SJCRH30 (cell line): ENCODE results near the gene TMEM183A. TPM values are rescaled to one million over a fixed set of nuclear protein-coding genes. Genes with fewer than 3 reads are reported as not detected.

ENCODE experiments used
- DNase-seq, 2 experiments: peaks; one replicate each; pipeline ENCODE4 v3.0.0-alpha.2; 2015 to 2020
- H3K27ac ChIP-seq: fragments of 250-450 bp; sonication (Bioruptor Pico); 2 replicates; pipeline ENCODE4 v1.5.1; 2020; ENCODE audit warnings: mild to moderate bottlenecking, moderate library complexity
- H3K27me3 ChIP-seq: fragments of 250-450 bp; sonication (Bioruptor Pico); 2 replicates; pipeline ENCODE4 v1.5.1; 2020; ENCODE audit warnings: mild to moderate bottlenecking, moderate library complexity
- H3K36me3 ChIP-seq: fragments of 250-450 bp; sonication (Bioruptor Pico); 2 replicates; pipeline ENCODE4 v1.5.1; 2020; ENCODE audit warnings: mild to moderate bottlenecking, moderate library complexity
- H3K4me1 ChIP-seq: fragments of 250-450 bp; sonication (Bioruptor Pico); 2 replicates; pipeline ENCODE4 v1.5.1; 2020; ENCODE audit warnings: mild to moderate bottlenecking, moderate library complexity
- H3K4me3 ChIP-seq: fragments of 250-450 bp; sonication (Bioruptor Pico); 2 replicates; pipeline ENCODE4 v1.5.1; 2020; ENCODE audit warnings: mild to moderate bottlenecking, moderate library complexity
- H3K9me3 ChIP-seq: fragments of 250-450 bp; sonication (Bioruptor Pico); replicated peaks from 2 replicates; pipeline ENCODE4 v1.5.1; 2020; ENCODE audit warnings: mild to moderate bottlenecking, moderate library complexity
- total RNA-seq: library from RNA; depleted of rRNA; stranded (reverse); fragments of >200 nt; shearing (Covaris generic); gene quantifications from 2 replicates; pipeline ENCODE4 v1.2.3, GENCODE V29; 2014

TMEM183A gene
- total RNA-seq, 1 experiment from 2014 or later = 121 TPM

DNA sequence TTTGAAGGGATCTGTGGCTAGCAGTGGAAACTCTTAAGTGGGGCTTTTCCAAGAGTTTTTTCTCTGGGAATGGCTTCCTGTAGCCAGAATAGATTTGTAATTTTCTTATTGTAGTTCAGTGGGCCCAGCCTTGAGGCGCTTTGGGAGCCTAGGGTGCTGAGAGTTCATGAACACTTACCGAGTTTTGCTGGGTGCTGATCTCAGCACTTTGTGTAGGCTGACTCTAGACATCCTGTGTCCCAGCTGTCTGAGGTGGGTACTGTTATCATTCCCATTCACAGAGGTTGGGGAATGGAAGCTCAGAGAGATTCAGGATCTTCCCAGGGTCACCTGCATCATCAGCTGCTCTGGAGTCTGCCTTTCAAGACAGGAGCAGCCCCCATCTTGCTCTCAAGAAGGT is 26.1 kb downstream of the TMEM183A start:
- no peak overlapping the region for H3K27ac ChIP-seq
- H3K4me1 ChIP-seq = peaks cover 34% of the 10 kb centered on the region
- no peak overlapping the region for H3K4me3 ChIP-seq
- no peaks in the 10 kb centered on the region for H3K36me3 ChIP-seq
- no peak for DNase-seq
- H3K9me3 ChIP-seq = no peaks in the 10 kb centered on the region
- no peaks in the 10 kb centered on the region for H3K27me3 ChIP-seq

DNA sequence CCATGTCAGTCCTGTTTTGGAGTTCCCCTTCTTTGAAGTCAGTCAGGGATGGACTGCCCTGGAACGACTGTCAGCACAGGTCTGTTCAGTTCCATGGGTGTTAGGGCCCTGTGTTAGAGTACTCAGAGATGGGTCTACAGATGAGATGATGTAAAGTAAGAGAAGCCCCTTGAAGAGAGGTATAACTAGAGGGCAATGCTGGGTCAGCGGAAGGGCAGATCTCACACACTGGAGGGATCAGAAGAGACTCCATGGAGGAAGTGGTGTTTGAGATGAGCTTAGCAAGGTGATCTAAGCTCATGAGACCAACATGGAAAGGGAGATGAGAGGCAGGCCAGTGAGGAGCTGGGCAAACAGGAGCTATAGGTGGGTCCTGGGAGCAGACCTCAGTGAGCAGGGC is 26.7 kb downstream of the TMEM183A start:
- H3K27me3 ChIP-seq = no peaks in the 10 kb centered on the region
- H3K9me3 ChIP-seq = no peaks in the 10 kb centered on the region
- no peak overlapping the region for H3K27ac ChIP-seq
- H3K36me3 ChIP-seq = no peaks in the 10 kb centered on the region
- no peak overlapping the region for H3K4me3 ChIP-seq
- DNase-seq = no peak
- H3K4me1 ChIP-seq = peaks cover 33% of the 10 kb centered on the region

DNA sequence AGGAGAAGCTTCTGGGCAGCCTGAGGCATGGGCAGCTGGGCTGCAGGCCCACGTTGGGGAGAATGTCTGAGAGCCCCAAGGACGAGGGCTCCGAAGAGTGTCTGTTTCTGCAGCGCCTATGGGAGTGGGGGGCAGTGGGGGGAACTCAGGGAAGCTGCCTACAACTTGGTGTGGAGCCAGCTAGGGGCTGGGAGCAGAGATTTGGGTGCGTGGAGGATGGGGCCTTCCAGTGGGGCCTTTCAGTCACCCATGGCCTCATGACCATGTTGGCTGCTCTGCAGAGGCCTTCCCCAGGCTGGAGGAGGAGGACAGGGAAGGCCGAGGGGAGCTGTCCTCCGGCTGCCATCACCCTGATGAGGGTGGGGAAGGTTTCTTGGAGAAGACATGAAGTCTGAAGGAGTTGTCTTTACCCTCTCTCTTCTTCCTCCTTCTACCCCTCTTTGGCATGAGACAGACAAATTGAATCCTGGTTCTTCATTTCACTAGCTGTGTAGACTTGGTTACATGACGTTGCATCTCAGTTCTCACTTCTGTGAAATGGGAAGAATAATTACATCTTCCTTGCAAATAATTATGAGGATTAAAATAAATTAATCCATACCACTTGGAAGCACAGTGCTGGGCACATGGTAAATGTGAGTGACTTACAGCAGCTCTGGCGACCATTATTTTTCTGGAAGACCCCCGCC is 27.4 kb downstream of the TMEM183A start:
- no peaks in the 10 kb centered on the region for H3K9me3 ChIP-seq
- no peaks in the 10 kb centered on the region for H3K27me3 ChIP-seq
- H3K4me3 ChIP-seq = no peak overlapping the region
- DNase-seq = no peak
- no peaks in the 10 kb centered on the region for H3K36me3 ChIP-seq
- H3K4me1 ChIP-seq = peaks cover 38% of the 10 kb centered on the region
- H3K27ac ChIP-seq = no peak overlapping the region

DNA sequence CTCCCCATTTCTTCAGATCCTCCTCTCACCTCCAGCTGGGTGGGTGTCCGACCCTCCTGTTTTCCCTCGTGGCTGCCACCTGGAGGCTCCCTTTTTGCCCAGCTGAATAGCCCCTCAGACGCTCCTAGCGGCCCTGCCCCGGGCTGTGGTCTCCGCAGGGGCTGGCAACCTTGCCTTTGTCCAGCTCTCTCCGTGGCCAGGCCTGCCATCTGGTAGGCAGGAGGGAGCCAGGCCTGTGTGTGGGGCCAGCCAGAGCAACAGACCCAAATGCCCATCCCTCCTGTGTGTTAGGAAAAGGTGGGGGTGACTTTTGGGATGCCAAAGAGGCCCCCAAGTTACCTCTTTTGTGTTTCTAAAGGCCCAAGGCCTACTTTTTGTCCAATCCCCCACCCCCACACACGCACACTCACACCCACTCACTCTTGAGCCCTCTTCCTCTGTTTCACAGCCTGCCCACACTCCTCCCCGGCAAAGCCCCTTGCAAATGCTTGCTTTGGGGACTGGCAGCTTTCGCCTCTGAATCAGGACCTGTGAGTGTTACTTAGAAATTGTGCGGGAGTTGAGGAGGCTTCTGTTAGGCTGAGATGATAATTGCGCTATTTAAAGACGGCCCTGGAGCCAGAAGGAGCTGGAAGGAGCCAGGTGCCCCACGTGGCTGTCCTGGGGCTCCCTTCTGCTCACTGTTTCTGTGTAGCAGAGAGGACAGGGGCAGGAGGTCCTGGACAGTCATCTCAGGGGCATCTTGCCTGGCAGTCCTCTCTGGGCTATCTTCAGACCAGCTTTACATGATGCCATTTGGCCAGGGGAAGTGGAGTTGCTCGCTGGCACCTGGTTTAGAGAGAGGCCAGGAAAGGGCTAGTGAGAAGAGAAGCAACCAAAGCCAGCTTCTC is 28.2 kb downstream of the TMEM183A start:
- H3K27ac ChIP-seq = no peak overlapping the region
- peaks cover 46% of the 10 kb centered on the region for H3K4me1 ChIP-seq
- no peak overlapping the region for H3K4me3 ChIP-seq
- no peak for DNase-seq
- no peaks in the 10 kb centered on the region for H3K36me3 ChIP-seq
- H3K9me3 ChIP-seq = no peaks in the 10 kb centered on the region
- H3K27me3 ChIP-seq = no peaks in the 10 kb centered on the region

DNA sequence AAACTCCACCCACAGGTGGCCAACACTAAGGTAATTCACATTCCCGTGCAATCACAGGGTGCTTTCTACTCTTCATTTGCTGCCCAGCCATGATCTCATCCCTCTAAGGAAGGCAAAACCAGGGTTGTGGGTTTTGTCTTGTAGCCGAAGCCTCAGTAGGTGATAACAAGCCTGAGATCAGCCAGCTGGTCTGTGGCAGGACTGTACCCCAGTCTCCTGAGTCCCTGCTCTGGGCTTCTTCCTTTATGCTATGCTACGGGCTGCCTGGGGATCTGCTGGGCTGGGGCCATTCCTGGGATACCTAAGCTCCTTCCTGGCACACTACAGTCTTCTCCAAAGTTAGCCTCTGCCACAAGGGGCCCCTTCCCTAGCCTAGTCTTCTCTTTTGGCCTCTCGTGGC is 29.0 kb downstream of the TMEM183A start:
- Histone ChIP-seq H3K4me1 (peaks cover 53% of the 10 kb centered on the region), H3K36me3 (no peaks in the 10 kb centered on the region), H3K4me3 (no peak overlapping the region), H3K9me3 (no peaks in the 10 kb centered on the region), H3K27me3 (no peaks in the 10 kb centered on the region), H3K27ac (no peak overlapping the region)
- DNase-seq = no peak

DNA sequence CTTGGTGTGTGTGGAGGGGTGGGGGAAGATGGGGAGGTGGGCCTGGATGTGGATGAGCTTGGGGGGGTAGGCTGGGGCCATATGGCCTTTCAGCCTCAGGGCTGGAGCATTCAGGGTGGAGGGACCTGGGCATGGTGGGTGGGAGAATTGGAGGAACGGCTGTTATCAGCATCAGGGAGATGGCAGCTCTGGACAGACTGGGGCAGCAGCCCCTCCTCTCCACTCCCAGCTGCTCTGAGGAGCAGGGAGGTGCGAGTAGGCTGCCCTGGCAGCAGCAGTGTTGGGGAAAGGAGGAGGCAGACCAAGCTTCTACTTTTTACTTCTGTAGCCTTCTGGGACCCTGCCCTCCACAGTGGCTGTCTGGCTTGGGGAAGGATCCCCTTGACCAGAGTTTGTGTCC is 29.4 kb downstream of the TMEM183A start:
- H3K27me3 ChIP-seq = no peaks in the 10 kb centered on the region
- H3K27ac ChIP-seq = no peak overlapping the region
- peaks cover 57% of the 10 kb centered on the region for H3K4me1 ChIP-seq
- H3K4me3 ChIP-seq = no peak overlapping the region
- no peaks in the 10 kb centered on the region for H3K9me3 ChIP-seq
- H3K36me3 ChIP-seq = no peaks in the 10 kb centered on the region
- DNase-seq = no peak

DNA sequence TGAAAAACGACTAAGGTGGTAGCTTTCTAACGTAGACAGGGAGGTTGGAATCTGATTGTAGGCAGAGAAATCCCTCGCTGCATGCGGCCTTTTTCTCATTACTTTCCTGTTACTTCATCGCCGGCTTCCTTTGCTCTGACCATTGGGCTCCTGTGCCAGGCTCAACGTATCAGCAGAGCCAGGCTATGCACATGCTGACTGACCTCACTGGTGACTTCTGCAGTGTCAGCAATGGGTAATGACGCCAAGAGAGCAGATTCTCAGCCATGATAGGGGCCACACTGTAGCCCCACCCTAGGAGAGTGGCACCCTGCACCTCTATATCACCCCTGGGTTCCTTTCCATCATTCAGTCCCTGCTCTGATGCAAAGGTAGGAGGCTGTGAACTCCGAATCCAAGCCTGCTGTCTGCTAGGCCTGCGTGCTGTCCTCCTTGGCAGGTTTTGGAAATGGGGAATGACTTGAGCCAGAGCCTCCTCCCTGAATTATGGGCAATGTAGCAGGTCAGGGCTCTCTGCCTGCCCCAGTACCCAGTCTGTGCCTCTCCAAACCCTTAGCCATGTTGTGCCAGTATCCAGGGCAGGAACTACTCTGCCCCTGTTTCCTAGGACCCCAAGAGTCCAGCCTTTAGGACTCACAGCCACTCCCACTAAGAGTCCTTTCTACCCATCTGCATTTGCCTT is 30.5 kb downstream of the TMEM183A start:
- Histone ChIP-seq H3K27ac (peak overlapping the region; percentile 59), H3K4me1 (peaks cover 61% of the 10 kb centered on the region), H3K9me3 (no peaks in the 10 kb centered on the region), H3K4me3 (no peak overlapping the region), H3K36me3 (no peaks in the 10 kb centered on the region), H3K27me3 (no peaks in the 10 kb centered on the region)
- DNase-seq = no peak

DNA sequence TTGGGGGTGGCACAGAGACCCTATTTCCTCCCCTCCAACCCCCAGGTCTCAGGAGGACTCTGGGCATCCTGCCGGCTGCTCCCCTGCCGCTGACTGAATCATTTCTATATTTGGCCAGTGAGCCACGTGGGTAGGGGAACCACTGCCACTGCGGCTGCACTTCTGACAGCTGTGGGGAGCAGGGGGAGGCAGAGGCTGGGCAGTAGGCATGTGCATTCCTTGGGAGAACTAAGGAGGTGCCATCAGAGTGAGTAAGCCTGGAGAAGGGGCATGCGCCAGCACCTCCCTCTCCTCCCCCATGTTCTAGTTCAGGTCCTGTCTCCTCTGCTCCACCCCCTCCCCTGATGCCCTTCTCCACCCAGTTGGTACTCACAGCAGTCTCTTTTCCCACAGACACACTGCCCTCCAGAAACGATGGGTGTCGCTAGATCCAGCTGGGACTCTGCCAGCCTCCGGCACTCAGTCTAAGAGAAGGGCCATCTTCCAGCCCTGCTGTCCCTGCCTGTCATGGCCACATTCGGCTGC is 31.1 kb downstream of the TMEM183A start:
- Histone ChIP-seq H3K4me1 (peaks cover 57% of the 10 kb centered on the region), H3K4me3 (no peak overlapping the region), H3K27me3 (no peaks in the 10 kb centered on the region), H3K9me3 (no peaks in the 10 kb centered on the region), H3K36me3 (no peaks in the 10 kb centered on the region), H3K27ac (peak overlapping the region; percentile 59)
- DNase-seq = peak; percentile 93 to 95

DNA sequence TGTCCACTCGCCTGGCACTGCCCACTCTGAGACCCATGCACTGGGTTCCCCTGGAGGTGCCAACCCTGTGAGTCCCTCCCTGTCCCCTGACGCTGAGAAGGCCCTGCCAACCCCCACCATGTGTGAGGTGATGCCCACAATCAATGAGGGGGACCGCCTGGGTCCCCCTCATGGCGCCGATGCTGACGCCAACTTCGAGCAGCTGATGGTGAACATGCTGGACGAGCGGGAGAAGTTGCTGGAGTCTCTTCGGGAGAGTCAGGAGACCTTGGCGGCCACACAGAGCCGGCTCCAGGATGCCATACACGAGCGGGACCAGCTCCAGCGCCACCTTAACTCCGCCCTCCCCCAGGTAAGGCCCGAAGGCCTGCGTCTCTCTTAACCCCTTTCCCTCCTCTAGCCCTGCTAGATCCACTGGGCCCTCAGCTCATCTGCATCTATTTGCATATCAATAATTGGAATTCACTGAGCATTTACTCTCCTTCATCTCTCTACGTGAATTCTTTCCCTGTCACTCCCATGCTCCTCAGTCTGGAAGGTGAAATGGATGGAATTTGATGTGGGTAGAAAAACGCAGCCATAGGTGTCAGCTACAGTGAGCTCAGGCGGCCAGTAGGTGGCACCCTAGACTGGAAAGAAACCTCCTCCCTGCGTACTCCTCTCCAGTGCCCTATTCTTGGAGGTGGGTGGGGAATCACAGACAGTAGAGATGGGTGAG is 31.9 kb downstream of the TMEM183A start:
- peak overlapping the region; percentile 59 for H3K27ac ChIP-seq
- H3K4me3 ChIP-seq = no peak overlapping the region
- no peaks in the 10 kb centered on the region for H3K36me3 ChIP-seq
- H3K4me1 ChIP-seq = peaks cover 57% of the 10 kb centered on the region
- H3K9me3 ChIP-seq = no peaks in the 10 kb centered on the region
- no peaks in the 10 kb centered on the region for H3K27me3 ChIP-seq
- peak; percentile 90 to 96 for DNase-seq

DNA sequence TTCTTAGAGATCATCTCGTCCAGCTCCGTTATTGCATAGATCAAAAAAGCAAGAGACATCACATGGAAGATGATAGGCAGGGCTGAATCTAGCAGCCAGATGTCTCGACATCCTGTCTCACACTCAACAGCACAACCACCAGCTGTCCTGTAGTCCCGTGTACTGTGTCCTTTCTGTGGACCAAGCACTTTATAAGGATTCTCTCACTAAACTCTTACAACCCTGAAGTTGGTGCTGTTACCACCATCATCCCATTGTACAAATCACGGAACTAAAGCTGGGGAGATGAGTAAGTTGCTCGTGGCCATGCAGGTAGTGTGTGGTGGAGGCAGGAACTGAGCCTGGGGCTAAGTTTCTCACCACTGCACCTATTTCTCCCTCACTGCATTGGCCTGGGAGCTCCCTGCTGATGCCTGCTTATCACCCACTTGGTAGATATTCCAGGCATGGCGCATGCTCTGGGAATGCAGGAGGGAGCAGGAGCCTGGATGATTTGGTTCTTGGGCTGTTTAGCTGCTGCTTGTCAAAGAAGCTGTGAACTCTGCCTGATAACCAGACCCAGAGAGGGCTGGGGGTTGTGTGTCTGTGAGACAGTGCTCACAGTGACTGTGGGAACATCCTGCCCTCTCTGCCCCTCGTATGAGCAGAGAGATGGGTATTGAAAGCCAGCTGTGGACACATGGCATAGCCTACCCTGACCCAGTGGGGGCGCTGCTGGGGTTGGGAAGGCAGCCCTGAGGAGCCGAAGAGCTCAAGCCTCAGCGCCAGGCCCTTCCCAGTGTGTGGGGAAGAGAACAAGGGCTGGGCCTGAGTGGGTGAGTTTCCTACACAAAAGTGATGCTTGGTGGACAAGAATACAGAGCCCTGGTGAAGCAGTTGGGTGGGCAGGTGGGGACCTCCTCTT is 32.7 kb downstream of the TMEM183A start:
- Histone ChIP-seq H3K27ac (peak overlapping the region; percentile 25), H3K4me3 (no peak overlapping the region), H3K4me1 (peaks cover 57% of the 10 kb centered on the region), H3K9me3 (no peaks in the 10 kb centered on the region), H3K36me3 (no peaks in the 10 kb centered on the region), H3K27me3 (no peaks in the 10 kb centered on the region)
- DNase-seq = peak; percentile 86 to 91

DNA sequence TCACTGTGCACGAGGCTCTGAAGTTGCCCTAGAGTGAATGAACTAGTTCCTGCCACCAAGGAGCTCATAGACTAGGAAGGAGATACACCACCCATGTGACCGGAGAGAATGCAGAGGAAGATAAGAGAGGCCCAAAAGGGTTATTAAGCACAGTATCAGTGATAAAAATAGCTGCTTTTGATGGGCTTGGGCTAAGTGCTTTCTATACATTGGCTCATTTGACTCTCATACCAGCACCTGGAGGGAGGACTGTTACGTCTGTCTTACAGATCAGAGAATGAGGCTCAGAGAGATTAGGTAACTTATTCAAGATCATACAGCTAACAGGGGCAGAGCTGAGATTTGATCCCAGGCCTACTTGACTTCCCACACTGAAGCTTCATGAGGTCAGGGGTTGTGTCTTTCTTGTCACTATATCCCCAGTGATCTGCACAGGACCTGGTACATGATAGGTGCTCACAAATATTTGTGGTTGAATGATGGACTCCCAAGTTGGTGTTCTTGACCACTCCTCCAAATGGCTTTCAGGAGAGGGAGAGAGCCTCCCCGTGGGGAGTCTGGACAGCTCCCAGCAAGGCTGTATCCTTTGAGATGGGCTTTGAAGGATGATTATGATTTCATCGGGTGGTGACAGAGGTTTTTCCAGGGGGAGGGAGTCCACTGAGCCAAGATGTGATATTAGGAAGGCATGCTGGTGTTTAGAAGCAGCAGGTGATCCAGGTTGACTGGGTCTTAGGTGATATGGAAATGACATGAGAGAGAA is 33.5 kb downstream of the TMEM183A start:
- DNase-seq = peak in 1 of 2 experiments; percentile 33
- Histone ChIP-seq H3K27ac (no peak overlapping the region; the same call in 1 of the 2 replicates), H3K4me3 (no peak overlapping the region), H3K4me1 (peaks cover 57% of the 10 kb centered on the region), H3K9me3 (no peaks in the 10 kb centered on the region), H3K27me3 (no peaks in the 10 kb centered on the region), H3K36me3 (no peaks in the 10 kb centered on the region)

DNA sequence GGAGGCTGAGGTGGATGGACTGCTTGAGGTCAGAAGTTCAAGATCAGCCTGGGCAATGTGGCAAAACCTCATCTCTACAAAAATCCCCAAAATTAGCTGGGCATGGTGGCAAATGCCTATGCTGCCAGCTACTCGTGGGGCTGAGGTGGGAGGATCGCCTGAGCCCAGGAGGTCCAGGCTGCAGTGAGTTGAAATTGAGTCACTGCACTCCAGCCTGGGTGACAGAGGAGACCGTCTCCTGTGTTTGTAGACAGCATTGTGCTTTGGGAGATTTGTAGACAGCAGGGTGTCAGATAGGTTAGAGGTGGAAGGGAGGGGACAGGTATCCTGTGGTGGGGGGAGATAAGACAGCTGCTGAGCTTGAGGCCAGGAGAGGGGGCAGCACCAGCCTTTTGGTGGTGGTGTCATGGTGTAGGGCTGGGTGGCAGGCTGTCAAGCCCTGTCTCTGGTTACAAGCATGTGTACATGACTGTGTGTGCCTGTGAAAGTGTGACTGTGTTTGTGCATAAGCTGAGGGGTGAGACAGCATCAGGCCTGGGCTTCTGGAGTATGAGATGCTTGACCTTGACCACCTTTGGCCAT is 34.3 kb downstream of the TMEM183A start:
- Histone ChIP-seq H3K4me3 (no peak overlapping the region), H3K4me1 (peaks cover 54% of the 10 kb centered on the region), H3K27me3 (no peaks in the 10 kb centered on the region)

More for the DNA sequence above, 34.3 kb downstream of the TMEM183A start:
- Histone ChIP-seq H3K36me3 (0 out of 2 replicates have a peak, but pooled peaks cover 3% of the 10 kb centered on the region), H3K9me3 (no peaks in the 10 kb centered on the region), H3K27ac (no peak overlapping the region)
- DNase-seq = no peak
